Kidney capillary endothelial cell (primary cell): ENCODE data around the gene GAB2.

Experiments used
- DNase-seq: peaks from one replicate; pipeline ENCODE4 v3.0.0-alpha.2; 2018; ENCODE audit warnings: low spot score

Gene GAB2

GRCh38 chr11:78203184-78203583 lies 214.4 kb downstream of the GAB2 start:
- DNase-seq, result no peak

GRCh38 chr11:78202733-78203167 lies 214.9 kb downstream of the GAB2 start:
- peak; percentile 42 for DNase-seq

- no peak for DNase-seq
Measured at GRCh38 chr11:78201096-78201818, 216.4 kb downstream of the GAB2 start.

GRCh38 chr11:78200553-78200952 lies 217.1 kb downstream of the GAB2 start:
- no peak for DNase-seq

- no peak for DNase-seq
Measured at GRCh38 chr11:78200061-78200460, 217.6 kb downstream of the GAB2 start.

GRCh38 chr11:78199653-78200015 lies 218.0 kb downstream of the GAB2 start:
- no peak for DNase-seq

GRCh38 chr11:78199015-78199652 lies 218.5 kb downstream of the GAB2 start:
- DNase-seq, result no peak

GRCh38 chr11:78197816-78198215 lies 219.8 kb downstream of the GAB2 start:
- DNase-seq, result no peak

- DNase-seq, result no peak
Measured at GRCh38 chr11:78196661-78197091, 220.9 kb downstream of the GAB2 start.

GRCh38 chr11:78195917-78196560 lies 221.6 kb downstream of the GAB2 start:
- no peak for DNase-seq

- no peak for DNase-seq
Measured at GRCh38 chr11:78194490-78194889, 223.1 kb downstream of the GAB2 start.

- no peak for DNase-seq
Measured at GRCh38 chr11:78193806-78194205, 223.8 kb downstream of the GAB2 start.

- no peak for DNase-seq
Measured at GRCh38 chr11:78192911-78193351, 224.7 kb downstream of the GAB2 start.

GRCh38 chr11:78192223-78192719 lies 225.3 kb downstream of the GAB2 start:
- no peak for DNase-seq

- no peak for DNase-seq
Measured at GRCh38 chr11:78190871-78191538, 226.6 kb downstream of the GAB2 start.

GRCh38 chr11:78190374-78190773 lies 227.2 kb downstream of the GAB2 start:
- DNase-seq, result no peak

- DNase-seq, result no peak
Measured at GRCh38 chr11:78189851-78190250, 227.8 kb downstream of the GAB2 start.

- DNase-seq, result no peak
Measured at GRCh38 chr11:78189174-78189724, 228.4 kb downstream of the GAB2 start.

- peak; percentile 94 for DNase-seq
Measured at GRCh38 chr11:78188286-78189173, 229.1 kb downstream of the GAB2 start, which contains the start of the genes KCTD21 and USP35. KCTD21 (minus strand) TSS chr11:78188626; CDS start chr11:78174554, 14,072 bp downstream. USP35 (plus strand) TSS chr11:78188919; CDS start chr11:78196246, 7,327 bp downstream.

GRCh38 chr11:78187366-78188285 lies 230.0 kb downstream of the GAB2 start:
- no peak for DNase-seq
